Subcutaneous adipose tissue (tissue), 4 donors: Measurements from ENCODE around the gene GPAT2. TPM values are rescaled to one million over a fixed set of nuclear protein-coding genes. Genes with fewer than 3 reads are reported as not detected.
"Not testable (repeated sequence)": the region's sequence is repeated elsewhere in the genome, so short reads cannot be mapped to it uniquely, and the experiment has no call there.

Experiments used
- CTCF ChIP-seq: fragments of 450-650 bp; IDR thresholded peaks from one replicate; pipeline ENCODE4 v1.5.1; 2016; ENCODE audit warnings: low read depth, mild to moderate bottlenecking, control low read depth, antibody characterized with exemption, moderate library complexity
- small RNA-seq: library from RNA; depleted of rRNA; stranded (forward); fragments of <200 nt; gene quantifications from one replicate; pipeline ENCODE3, GENCODE V24; 2016
- total RNA-seq, 4 donors: library from RNA; depleted of rRNA; stranded (reverse); fragments of >200 nt; gene quantifications; one replicate each; pipeline ENCODE4 v1.1.0, GENCODE V29; 2016

GPAT2 gene
- total RNA-seq, 4 donors from 2014 or later, result 1.5 to 7.0 (median 3.9) TPM

GRCh38 chr2:95991351-95992094 lies 43.2 kb downstream of the GPAT2 start, which contains the start of gene ANKRD36C:
TSS of gene ANKRD36C (minus strand) at chr2:95991824. CDS start at chr2:95991708, 116 bp downstream.
- TF ChIP-seq CTCF, result not testable (repeated sequence)

Small RNAs within 50 kb of the gene (small RNA-seq; reads per million reads assigned to genes)
- gene RN7SL210P, result not detected

Other genes starting within 250 kb of the GPAT2 start
- 10 to 100 TPM; 27.2 to 75.3 (median 59.2) TPM for gene ANKRD36C, start 43.1 kb downstream of the GPAT2 start, total RNA-seq
- gene ADRA2B, start 81.7 kb upstream of the GPAT2 start, total RNA-seq, result 1 to 10 TPM in 2 of 4 donors, under 1 TPM in 2; 0.33 to 4.6 (median 1.4) TPM
- gene ASTL, start 103.6 kb upstream of the GPAT2 start, total RNA-seq, result under 1 TPM in 1 of 4 donors, not detected in 3; 0.34 TPM
- 10 to 100 TPM in 1 of 4 donors, 1 to 10 TPM in 3; 2.6 to 10.2 (median 7.9) TPM for gene DUSP2, start 110.5 kb upstream of the GPAT2 start, total RNA-seq
- gene STARD7, start 173.9 kb upstream of the GPAT2 start, total RNA-seq, result 100 to 1,000 TPM in 3 of 4 donors, 10 to 100 TPM in 1; 96.7 to 184 (median 127) TPM
- gene TMEM127, start 231.1 kb upstream of the GPAT2 start, total RNA-seq, result 10 to 100 TPM; 26.4 to 42.8 (median 29.9) TPM
- gene CIAO1, start 231.3 kb upstream of the GPAT2 start, total RNA-seq, result 100 to 1,000 TPM in 3 of 4 donors, 10 to 100 TPM in 1; 83.2 to 141 (median 122) TPM